NCI-H774 (cell line): Measurements from ENCODE around the gene PLXNC1.
A peak's percentile ranks its signal among the peaks of the same experiment; 100 is the strongest.
"Not testable (repeated sequence)": the region's sequence is repeated elsewhere in the genome, so short reads cannot be mapped to it uniquely, and the experiment has no call there.

Experiments
- DNase-seq: peaks from one replicate; lab custom pipeline; 2025; lab: John Stamatoyannopoulos, UW

Gene PLXNC1

GRCh38 chr12:94297096-94297699 lies 148.8 kb downstream of the PLXNC1 start:
- DNase-seq, result no peak

- no peak for DNase-seq
Measured at GRCh38 chr12:94297876-94298505, 149.6 kb downstream of the PLXNC1 start.

- no peak for DNase-seq
Measured at GRCh38 chr12:94299846-94300245, 151.5 kb downstream of the PLXNC1 start.

- DNase-seq, result no peak
Measured at GRCh38 chr12:94304012-94304411, 155.6 kb downstream of the PLXNC1 start.

- DNase-seq, result no peak
Measured at GRCh38 chr12:94304566-94305061, 156.2 kb downstream of the PLXNC1 start.

- peak; percentile 80 for DNase-seq
Measured at GRCh38 chr12:94305130-94305957, 157.0 kb downstream of the PLXNC1 start.

- DNase-seq, result no peak
Measured at GRCh38 chr12:94308612-94309011, 160.2 kb downstream of the PLXNC1 start.

- no peak for DNase-seq
Measured at GRCh38 chr12:94309373-94309772, 161.0 kb downstream of the PLXNC1 start.

- no peak for DNase-seq
Measured at GRCh38 chr12:94312378-94312777, 164.0 kb downstream of the PLXNC1 start.

- not testable (repeated sequence) for DNase-seq
Measured at GRCh38 chr12:94316600-94316999, 168.2 kb downstream of the PLXNC1 start.

GRCh38 chr12:94318181-94318580 lies 169.8 kb downstream of the PLXNC1 start:
- no peak for DNase-seq

- DNase-seq, result no peak
Measured at GRCh38 chr12:94320109-94320508, 171.7 kb downstream of the PLXNC1 start.

GRCh38 chr12:94322346-94322745 lies 174.0 kb downstream of the PLXNC1 start:
- DNase-seq, result no peak

GRCh38 chr12:94326234-94326633 lies 177.9 kb downstream of the PLXNC1 start:
- DNase-seq, result no peak

GRCh38 chr12:94326727-94327126 lies 178.3 kb downstream of the PLXNC1 start:
- no peak for DNase-seq

- no peak for DNase-seq
Measured at GRCh38 chr12:94327809-94328208, 179.4 kb downstream of the PLXNC1 start.

GRCh38 chr12:94329366-94329765 lies 181.0 kb downstream of the PLXNC1 start:
- DNase-seq, result no peak

GRCh38 chr12:94333396-94333795 lies 185.0 kb downstream of the PLXNC1 start:
- no peak for DNase-seq

GRCh38 chr12:94336211-94336925 lies 188.0 kb downstream of the PLXNC1 start:
- DNase-seq, result no peak

- no peak for DNase-seq
Measured at GRCh38 chr12:94338006-94338794, 189.8 kb downstream of the PLXNC1 start.

GRCh38 chr12:94340573-94340972 lies 192.2 kb downstream of the PLXNC1 start:
- DNase-seq, result no peak
